WI38 (cell line): ENCODE measurements around the gene B4GALT6.

Experiments
- H3K4me3 ChIP-seq: 2 replicates; pipeline ENCODE4 v1.5.1; 2011; ENCODE audit warnings: low read depth, mild to moderate bottlenecking, control low read depth, low read length
- CTCF ChIP-seq: IDR thresholded peaks from 2 replicates; pipeline ENCODE4 v1.5.1; 2012; ENCODE audit warnings: low read depth, mild to moderate bottlenecking, control low read depth, low read length

B4GALT6 gene

GRCh38 chr18:31680433-31680811 lies 4.0 kb downstream of the B4GALT6 start:
- no peak for TF ChIP-seq CTCF
- H3K4me3 ChIP-seq, result no peak overlapping the region

DNA sequence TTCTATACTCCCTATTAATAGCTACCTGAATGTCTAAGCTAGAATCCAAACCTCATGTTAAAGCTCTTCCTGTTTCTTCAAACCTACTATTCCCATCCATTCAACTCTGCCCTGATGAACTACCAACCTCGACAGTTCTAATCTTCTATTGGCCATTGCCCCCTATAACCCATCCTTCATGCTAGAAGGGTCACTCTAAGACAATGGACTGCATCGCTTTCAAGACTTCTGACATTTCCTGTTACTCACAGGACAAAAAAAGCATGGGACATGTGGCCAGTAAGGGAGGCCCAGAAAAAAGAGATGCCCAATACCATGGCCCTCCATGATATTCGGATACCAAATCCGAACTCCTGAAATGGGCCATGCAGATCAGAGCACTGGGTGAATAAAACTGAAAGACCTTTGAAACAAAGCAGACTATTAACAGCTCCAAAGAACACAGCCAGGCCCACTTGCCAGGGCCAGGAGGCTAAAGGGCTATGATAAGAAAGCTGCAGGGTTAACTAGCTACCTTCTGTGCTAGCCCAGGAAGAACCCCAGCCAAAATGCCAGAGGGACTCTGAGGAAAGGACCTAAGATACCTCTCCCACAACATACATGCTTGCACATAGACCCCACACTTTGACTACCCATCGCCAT lies 4.5 kb downstream of the B4GALT6 start:
- no peak for TF ChIP-seq CTCF
- H3K4me3 ChIP-seq, result no peak overlapping the region

GRCh38 chr18:31679133-31679742 lies 5.1 kb downstream of the B4GALT6 start:
- H3K4me3 ChIP-seq, result no peak overlapping the region
- no peak for TF ChIP-seq CTCF

GRCh38 chr18:31678425-31678824 lies 6.0 kb downstream of the B4GALT6 start:
- H3K4me3 ChIP-seq, result no peak overlapping the region
- no peak for TF ChIP-seq CTCF

- TF ChIP-seq CTCF, result no peak
- no peak overlapping the region for H3K4me3 ChIP-seq
These were observed 6.8 kb downstream of the B4GALT6 start for GRCh38 chr18:31677592-31677991.

DNA sequence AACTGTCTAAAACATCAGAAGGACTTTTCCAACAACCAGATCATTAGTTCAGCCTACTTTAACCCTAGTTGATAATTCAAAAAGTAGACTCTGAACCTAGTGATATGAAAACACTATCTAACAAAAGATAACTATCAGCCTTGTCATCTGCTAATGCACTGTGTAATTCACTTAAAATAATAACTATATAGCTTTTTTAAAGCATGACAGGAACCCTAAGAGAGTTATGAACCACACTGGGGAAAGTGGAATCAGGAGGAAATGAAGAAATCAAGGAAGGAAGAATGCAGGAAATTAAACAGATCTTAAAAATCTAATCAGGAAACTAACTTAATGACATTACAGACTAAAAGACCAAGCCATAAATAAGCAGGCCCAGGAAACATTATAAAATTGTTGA lies 9.0 kb downstream of the B4GALT6 start:
- no peak for TF ChIP-seq CTCF

GRCh38 chr18:31672628-31673135 lies 11.7 kb downstream of the B4GALT6 start:
- H3K4me3 ChIP-seq, result no peak overlapping the region
- TF ChIP-seq CTCF, result no peak

More for the DNA sequence above, 9.0 kb downstream of the B4GALT6 start:
- H3K4me3 ChIP-seq, result no peak overlapping the region
